NCI-H2196 (cell line): ENCODE data around the gene C2CD4C.
"Not testable (repeated sequence)": the region's sequence is repeated elsewhere in the genome, so short reads cannot be mapped to it uniquely, and the experiment has no call there.

Experiments used
- DNase-seq: peaks from one replicate; lab custom pipeline; 2025; ENCODE audit not compliant: unreplicated experiment; lab: John Stamatoyannopoulos, UW

Gene C2CD4C

GRCh38 chr19:401866-402511 lies 7.0 kb downstream of the C2CD4C start:
- DNase-seq = no peak

DNA sequence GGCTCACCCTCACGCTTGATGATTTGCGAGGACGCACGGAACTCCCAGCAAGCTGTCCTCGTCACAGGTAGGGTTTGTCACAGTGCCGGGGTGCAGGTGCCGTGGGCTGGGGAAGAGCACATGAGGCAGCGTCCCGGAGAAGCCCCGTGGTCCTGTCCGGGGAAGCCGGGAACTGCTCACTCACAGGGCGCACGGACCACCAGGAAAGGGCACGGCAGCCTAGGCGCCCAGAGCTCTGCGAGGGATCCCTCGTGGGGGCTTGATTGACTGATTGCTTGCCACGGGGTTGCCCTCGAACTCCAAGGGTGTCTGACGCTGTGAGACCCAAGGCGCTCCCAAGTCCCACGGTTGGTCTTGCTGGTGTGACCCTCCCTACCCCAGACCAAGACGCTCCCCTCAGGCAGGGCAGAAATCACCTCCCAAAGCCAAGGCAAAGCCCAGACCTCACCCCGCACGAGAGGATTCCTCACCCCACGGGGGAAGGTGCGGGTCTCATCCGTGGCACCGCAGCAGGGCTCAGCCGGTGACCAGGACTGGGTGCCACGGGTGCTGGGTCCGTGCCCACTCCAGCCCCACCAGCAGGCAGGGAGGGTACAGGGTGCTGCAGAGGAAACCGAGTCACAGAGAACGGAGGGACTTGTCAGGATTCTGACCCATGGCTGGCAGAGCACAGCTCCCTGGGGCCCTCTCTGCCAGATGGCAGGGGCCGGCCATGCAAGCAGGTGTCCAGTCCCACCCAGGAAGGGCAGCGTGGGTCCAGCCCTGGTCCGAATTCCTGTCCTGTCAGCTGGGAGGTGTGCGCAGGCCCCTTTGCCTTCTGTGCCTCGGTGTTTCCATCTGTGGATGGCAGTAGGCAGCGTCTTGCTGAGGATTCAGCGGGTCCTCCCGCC lies 7.7 kb downstream of the C2CD4C start:
- no peak for DNase-seq

DNA sequence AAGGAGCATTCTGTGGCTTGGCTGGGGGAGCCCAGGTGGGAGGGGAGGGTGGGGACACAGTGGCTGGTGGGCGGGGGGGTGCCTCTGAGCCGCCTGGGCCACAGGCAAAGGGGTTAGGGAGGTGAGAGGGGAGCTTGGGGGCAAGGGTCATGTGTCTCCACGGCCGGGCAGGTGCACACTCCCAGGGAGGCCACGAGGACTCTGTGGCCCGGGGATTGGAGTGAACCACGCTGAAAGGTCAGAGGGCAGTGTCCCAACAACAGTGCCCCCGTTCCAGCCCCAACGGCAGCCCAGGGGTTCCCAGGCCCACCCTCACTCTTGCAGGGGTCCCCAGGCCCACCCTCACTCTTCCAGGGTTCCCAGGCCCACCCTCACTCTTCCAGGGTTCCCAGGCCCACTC lies 9.6 kb downstream of the C2CD4C start:
- no peak for DNase-seq

GRCh38 chr19:398719-399118 lies 10.2 kb downstream of the C2CD4C start:
- DNase-seq = no peak

DNA sequence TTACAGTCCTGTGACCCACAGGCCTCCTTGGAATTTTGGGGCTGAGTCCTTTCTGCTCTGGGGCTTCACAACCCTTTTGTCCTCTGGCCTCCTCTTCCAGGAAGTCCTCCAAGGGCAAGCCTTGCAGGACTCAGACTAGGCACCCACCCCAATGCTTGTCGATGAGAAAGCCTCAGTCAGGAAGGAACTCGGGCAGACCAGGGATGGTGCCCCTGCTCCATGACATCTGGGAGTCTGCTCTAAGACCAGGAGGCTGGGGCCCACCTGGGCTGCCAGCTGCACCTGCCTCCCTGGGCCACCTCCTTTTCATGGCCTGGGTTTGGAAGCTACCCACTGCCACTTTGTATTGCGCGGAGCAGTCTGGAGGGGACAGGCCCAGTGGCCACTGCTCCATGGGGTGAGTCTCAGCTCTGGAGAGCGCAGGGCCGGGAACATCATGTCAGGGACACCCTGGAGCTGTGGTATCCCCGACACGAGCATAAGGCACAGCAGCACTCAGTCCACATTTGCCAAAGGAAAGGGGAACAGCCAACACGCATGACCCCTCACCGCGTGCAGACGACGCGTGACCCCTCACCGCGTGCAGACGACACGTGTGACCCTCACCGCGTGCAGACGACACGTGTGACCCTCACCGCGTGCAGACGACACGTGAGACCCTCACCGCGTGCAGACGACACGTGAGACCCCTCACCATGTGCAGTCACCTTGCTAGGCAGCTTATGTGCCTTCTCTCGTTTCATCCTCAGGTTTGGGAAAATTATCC lies 10.8 kb downstream of the C2CD4C start:
- no peak for DNase-seq

GRCh38 chr19:397321-397720 lies 11.6 kb downstream of the C2CD4C start:
- no peak for DNase-seq

GRCh38 chr19:395467-395866 lies 13.5 kb downstream of the C2CD4C start:
- DNase-seq = no peak

DNA sequence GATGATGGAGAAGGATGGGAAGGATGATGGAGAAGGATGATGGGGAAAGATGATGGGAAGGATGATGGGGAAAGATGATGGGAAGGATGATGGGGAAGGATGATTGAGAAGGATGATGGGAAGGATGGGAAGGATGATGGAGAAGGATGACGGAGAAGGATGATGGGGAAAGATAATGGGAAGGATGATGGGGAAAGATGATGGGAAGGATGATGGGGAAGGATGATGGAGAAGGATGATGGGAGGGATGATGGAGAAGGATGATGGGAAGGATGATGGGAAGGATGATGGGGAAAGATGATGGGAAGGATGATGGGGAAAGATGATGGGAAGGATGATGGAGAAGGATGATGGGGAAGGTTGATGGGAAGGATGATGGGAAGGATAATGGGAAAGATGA lies 14.1 kb downstream of the C2CD4C start:
- not testable (repeated sequence) for DNase-seq

GRCh38 chr19:393560-393959 lies 15.4 kb downstream of the C2CD4C start:
- DNase-seq = not testable (repeated sequence)

GRCh38 chr19:392375-392970 lies 16.5 kb downstream of the C2CD4C start:
- no peak for DNase-seq

DNA sequence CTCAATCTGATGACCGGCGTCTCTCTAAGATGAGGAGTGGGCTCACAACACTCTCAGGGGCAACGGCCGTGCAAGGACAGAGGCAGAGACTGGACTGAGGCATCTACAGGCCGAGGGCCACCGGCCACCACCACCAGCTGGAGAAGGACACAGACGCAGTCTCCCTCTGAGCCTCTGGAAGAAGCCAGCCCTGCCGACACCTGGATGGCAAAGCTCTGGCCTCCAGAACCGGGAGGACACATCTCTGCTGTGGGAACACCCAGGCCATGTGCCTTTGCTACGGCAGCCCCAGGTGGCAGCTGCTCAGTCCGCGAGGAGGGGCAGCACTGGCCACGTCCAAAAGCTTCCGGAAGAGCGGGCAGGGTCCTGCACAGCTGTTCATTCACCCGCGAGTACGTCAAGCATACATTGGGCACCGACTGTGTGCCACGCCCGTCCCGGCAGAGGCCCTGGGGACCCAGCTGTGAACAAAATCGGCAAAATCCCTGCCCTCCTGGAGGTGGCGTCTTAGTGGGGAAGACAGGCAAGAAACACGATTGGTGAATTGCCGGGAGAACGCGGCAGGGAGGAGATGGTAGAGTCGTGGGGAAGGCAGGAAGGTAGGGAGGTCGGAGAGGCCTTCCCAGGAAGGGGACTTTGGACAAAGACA lies 17.1 kb downstream of the C2CD4C start:
- no peak for DNase-seq

GRCh38 chr19:391207-391557 lies 17.8 kb downstream of the C2CD4C start:
- no peak for DNase-seq

- no peak for DNase-seq
Observed at GRCh38 chr19:390386-391206, 18.4 kb downstream of the C2CD4C start.

- DNase-seq = no peak
Observed at GRCh38 chr19:389935-390289, 19.0 kb downstream of the C2CD4C start.

- DNase-seq = no peak
Observed at GRCh38 chr19:389255-389934, 19.6 kb downstream of the C2CD4C start.

DNA sequence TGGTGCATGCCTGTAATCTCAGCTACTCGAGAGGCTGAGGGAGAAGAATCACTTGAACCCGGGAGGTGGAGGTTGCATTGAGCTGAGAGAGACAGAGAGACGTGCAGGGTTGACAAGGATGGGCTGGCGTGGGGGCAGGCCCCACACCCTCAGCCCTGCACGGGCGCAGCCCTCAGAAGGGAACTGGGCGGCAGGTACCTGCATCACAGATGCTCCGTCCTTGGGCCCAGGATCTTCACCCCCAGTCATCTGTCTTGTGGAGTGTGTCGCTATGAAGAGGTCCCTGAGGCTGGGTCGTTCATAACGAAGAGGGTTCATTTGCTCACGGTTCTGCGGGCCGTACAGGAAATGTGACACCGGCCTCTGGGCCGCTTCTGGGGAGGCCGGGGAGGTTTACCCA lies 20.3 kb downstream of the C2CD4C start:
- DNase-seq = no peak

- DNase-seq = no peak
Observed at GRCh38 chr19:387777-388176, 21.2 kb downstream of the C2CD4C start.

DNA sequence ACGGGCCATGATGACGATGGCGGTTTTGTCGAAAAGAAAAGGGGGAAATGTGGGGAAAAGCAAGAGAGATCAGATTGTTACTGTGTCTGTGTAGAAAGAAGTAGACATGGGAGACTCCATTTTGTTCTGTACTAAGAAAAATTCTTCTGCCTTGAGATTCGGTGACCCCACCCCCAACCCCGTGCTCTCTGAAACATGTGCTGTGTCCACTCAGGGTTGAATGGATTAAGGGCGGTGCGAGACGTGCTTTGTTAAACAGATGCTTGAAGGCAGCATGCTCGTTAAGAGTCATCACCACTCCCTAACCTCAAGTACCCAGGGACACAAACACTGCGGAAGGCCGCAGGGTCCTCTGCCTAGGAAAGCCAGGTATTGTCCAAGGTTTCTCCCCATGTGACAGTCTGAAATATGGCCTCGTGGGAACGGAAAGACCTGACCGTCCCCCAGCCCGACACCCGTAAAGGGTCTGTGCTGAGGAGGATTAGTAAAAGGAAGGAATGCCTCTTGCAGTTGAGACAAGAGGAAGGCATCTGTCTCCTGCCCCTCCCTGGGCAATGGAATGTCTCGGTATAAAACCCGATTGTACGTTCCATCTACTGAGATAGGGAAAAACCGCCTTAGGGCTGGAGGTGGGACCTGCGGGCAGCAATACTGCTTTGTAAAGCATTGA lies 22.2 kb downstream of the C2CD4C start:
- not testable (repeated sequence) for DNase-seq

DNA sequence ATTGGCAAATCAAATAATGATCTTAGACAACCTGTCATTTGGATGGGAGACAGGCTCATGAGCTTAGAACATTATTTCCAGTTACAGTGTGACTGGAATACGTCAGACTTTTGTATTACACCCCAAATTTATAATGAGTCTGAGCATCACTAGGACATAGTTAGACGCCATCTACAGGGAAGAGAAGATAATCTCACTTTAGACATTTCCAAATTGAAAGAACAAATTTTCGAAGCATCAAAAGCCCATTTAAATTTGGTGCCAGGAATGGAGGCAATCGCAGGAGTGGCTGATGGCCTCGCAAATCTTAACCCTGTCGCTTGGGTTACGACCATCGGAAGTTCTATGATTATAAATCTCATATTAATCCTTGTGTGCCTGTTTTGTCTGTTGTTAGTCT lies 22.8 kb downstream of the C2CD4C start:
- DNase-seq = not testable (repeated sequence)
